Measurements from ENCODE around the gene GDI2.

The GDI2 gene

DNA sequence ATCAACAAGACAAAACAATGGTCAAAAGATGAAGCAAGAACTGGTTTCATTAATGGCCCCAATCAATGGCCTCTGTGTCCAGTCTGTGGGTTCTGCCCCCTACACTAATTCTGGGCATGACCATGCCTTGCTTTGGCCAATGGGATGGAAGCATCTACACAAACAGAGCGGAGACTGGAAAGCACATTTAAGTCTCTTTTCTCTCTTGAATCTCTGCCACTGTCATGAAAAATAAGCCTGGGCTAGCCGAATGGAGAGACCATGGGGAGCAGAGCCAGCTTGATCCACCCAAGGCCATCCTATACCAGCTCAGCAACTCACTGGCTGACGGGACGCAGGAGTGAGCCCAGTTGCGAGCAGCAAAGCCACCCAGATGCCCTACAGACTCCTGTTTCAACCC, 45.6 kb upstream of the GDI2 start:
- Histone ChIP-seq H3K9me3 (ENCODE audit: low read length) (no peaks in the 10 kb centered on the region), H3K4me3 (ENCODE audit: low read depth, low read length, poor library complexity, severe bottlenecking) (no peak overlapping the region), H3K4me1 (ENCODE audit: insufficient read depth, low read length, severe bottlenecking) (peaks cover 45% of the 10 kb centered on the region), H3K4me2 (ENCODE audit: low read length) (no peak overlapping the region), H3K79me2 (ENCODE audit: insufficient read depth, low read length) (no peaks in the 10 kb centered on the region), H3K9me2 (ENCODE audit: low read depth, low read length) (no peaks in the 10 kb centered on the region), H3F3A (ENCODE audit: insufficient read depth, low read length) (no peaks in the 10 kb centered on the region), H3K9ac (ENCODE audit: low read length) (no peak overlapping the region), H3K27me3 (ENCODE audit: insufficient read depth, low read length) (no peaks in the 10 kb centered on the region), H3K27ac (ENCODE audit: low read depth, low read length, poor library complexity, severe bottlenecking) (no peak overlapping the region), H2AFZ (ENCODE audit: low read length) (no peak overlapping the region), H3K36me3 (ENCODE audit: insufficient read depth, low read length) (no peaks in the 10 kb centered on the region), H4K20me1 (ENCODE audit: insufficient read depth, low read length) (no peaks in the 10 kb centered on the region)
- no peak for TF ChIP-seq EZH2 (IDR thresholded peaks at IDR 0.05; ENCODE audit: borderline replicate concordance, low read length)
- TF ChIP-seq, protein P1, sequence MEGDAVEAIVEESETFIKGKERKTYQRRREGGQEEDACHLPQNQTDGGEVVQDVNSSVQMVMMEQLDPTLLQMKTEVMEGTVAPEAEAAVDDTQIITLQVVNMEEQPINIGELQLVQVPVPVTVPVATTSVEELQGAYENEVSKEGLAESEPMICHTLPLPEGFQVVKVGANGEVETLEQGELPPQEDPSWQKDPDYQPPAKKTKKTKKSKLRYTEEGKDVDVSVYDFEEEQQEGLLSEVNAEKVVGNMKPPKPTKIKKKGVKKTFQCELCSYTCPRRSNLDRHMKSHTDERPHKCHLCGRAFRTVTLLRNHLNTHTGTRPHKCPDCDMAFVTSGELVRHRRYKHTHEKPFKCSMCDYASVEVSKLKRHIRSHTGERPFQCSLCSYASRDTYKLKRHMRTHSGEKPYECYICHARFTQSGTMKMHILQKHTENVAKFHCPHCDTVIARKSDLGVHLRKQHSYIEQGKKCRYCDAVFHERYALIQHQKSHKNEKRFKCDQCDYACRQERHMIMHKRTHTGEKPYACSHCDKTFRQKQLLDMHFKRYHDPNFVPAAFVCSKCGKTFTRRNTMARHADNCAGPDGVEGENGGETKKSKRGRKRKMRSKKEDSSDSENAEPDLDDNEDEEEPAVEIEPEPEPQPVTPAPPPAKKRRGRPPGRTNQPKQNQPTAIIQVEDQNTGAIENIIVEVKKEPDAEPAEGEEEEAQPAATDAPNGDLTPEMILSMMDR (IDR thresholded peaks at IDR 0.05; ENCODE audit: low read length): no peak

DNA sequence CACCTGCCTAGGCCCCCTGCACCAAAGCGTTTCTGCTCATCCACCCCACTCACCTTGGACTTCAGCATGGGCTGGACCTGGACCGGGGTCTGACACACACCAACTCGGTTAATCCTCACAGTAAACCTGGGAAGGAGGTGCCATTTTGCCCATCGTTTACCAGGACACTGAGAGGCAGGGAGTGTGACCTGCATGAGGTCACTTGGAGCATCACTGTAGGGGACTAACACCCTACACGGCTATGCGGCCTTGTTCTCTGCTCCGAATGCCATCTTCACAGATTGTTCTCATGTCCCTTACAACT, 43.4 kb upstream of the GDI2 start:
- H3K9ac ChIP-seq (ENCODE audit: low read length): no peak overlapping the region
- H3K79me2 ChIP-seq (ENCODE audit: insufficient read depth, low read length): no peaks in the 10 kb centered on the region
- no peak overlapping the region for H3K4me3 ChIP-seq (ENCODE audit: low read depth, low read length, poor library complexity, severe bottlenecking)
- H3K4me1 ChIP-seq (ENCODE audit: insufficient read depth, low read length, severe bottlenecking): peaks cover 51% of the 10 kb centered on the region
- H3K9me2 ChIP-seq (ENCODE audit: low read depth, low read length): no peaks in the 10 kb centered on the region
- H3K27ac ChIP-seq (ENCODE audit: low read depth, low read length, poor library complexity, severe bottlenecking): peak overlapping the region; percentile 87
- no peak overlapping the region for H2AFZ ChIP-seq (ENCODE audit: low read length)
- no peak overlapping the region for H3K4me2 ChIP-seq (ENCODE audit: low read length)
- no peaks in the 10 kb centered on the region for H3K9me3 ChIP-seq (ENCODE audit: low read length)
- no peaks in the 10 kb centered on the region for H3K36me3 ChIP-seq (ENCODE audit: insufficient read depth, low read length)
- no peaks in the 10 kb centered on the region for H4K20me1 ChIP-seq (ENCODE audit: insufficient read depth, low read length)
- H3F3A ChIP-seq (ENCODE audit: insufficient read depth, low read length): peaks cover 3% of the 10 kb centered on the region; the same call in 1 of the 2 replicates
- TF ChIP-seq EZH2 (IDR thresholded peaks at IDR 0.05; ENCODE audit: borderline replicate concordance, low read length): no peak
- TF ChIP-seq, protein P1 (IDR thresholded peaks at IDR 0.05; ENCODE audit: low read length): no peak
- H3K27me3 ChIP-seq (ENCODE audit: insufficient read depth, low read length): no peaks in the 10 kb centered on the region

DNA sequence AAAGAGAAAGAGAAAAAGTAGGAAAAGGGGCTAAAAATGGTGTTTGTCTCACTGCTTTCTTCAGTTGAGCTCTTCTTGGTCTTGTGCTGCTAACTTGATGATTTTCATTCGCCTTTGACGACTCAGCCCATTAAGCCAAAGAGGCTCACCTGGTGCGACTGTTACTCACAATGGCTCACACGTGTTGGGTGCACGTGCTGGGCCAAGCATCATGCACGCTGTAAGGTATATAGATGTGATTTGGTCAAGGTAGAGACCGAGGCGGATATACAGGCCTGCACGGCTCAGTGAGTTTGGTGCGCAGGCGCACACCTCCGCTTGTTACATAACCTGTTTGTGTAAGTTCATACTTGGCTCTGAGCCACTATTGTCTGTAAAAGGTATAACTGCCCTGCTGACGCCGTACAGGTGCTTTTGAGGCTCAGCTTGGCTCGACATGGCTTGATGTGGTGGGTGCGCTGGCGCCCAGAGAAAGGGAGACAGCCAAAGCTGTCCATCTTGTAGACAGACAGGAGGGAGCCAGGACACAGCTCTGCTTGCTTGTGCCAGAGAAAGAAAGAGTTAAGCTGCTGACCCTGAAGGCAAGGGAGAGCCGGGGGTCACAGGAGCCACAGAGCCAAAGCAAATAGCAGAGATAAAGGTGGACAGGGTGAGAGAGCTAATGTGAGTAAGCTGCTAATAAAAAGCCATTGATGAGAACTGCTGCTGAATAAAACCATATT, 42.9 kb upstream of the GDI2 start:
- TF ChIP-seq, protein P1 (IDR thresholded peaks at IDR 0.05; ENCODE audit: low read length): no peak
- no peaks in the 10 kb centered on the region for H3K9me3 ChIP-seq (ENCODE audit: low read length)

More for the DNA sequence above, 42.9 kb upstream of the GDI2 start:
- Histone ChIP-seq H3K79me2 (ENCODE audit: insufficient read depth, low read length) (no peaks in the 10 kb centered on the region), H3K9ac (ENCODE audit: low read length) (no peak overlapping the region), H3K27ac (ENCODE audit: low read depth, low read length, poor library complexity, severe bottlenecking) (peak overlapping the region; percentile 87), H4K20me1 (ENCODE audit: insufficient read depth, low read length) (no peaks in the 10 kb centered on the region), H3K4me2 (ENCODE audit: low read length) (no peak overlapping the region), H3K9me2 (ENCODE audit: low read depth, low read length) (no peaks in the 10 kb centered on the region), H3K4me3 (ENCODE audit: low read depth, low read length, poor library complexity, severe bottlenecking) (no peak overlapping the region), H3K27me3 (ENCODE audit: insufficient read depth, low read length) (no peaks in the 10 kb centered on the region), H3F3A (ENCODE audit: insufficient read depth, low read length) (peaks cover 3% of the 10 kb centered on the region; the same call in 1 of the 2 replicates), H2AFZ (ENCODE audit: low read length) (no peak overlapping the region), H3K36me3 (ENCODE audit: insufficient read depth, low read length) (no peaks in the 10 kb centered on the region), H3K4me1 (ENCODE audit: insufficient read depth, low read length, severe bottlenecking) (peaks cover 54% of the 10 kb centered on the region)
